Activated T-cell treated with anti-CD3 and anti-CD28 coated beads, Interleukin-2, amount 50 U/mL, for 72 hours (primary cell): ENCODE data around the gene LGI2. TPM values are rescaled to one million over a fixed set of nuclear protein-coding genes. Genes with fewer than 3 reads are reported as not detected.

Experiments
- ATAC-seq, 2 donors: fragments of 150-1000 bp; cut with Tn5 transposase; replicated peaks in 1 of 2; 2 replicates each; pipeline ENCODE4 v1.10.0; 2021; ENCODE audit warnings: moderate library complexity in 2 of 2, mild to moderate bottlenecking in 1 of 2
- DNase-seq, 2 donors: peaks; one replicate each; pipeline ENCODE4 v3.0.0; 2021 to 2022; ENCODE audit warnings: mixed read lengths in 1 of 2
- H3K27ac Mint-ChIP-seq: one replicate; pipeline ENCODE4 v1.8.0; 2022; ENCODE audit warnings: mild to moderate bottlenecking, moderate library complexity, mixed read lengths
- H3K27me3 Mint-ChIP-seq: one replicate; pipeline ENCODE4 v1.8.0; 2022; ENCODE audit warnings: low read depth, mixed read lengths
- H3K36me3 Mint-ChIP-seq, 2 donors: one replicate each; pipeline ENCODE4 v1.8.0; 2022; ENCODE audit warnings: mixed read lengths in 2 of 2, mild to moderate bottlenecking in 1 of 2; ENCODE audit not compliant: insufficient read depth in 2 of 2
- H3K4me1 Mint-ChIP-seq: one replicate; pipeline ENCODE4 v1.8.0; 2022; ENCODE audit warnings: low read depth, mixed read lengths
- H3K4me3 Mint-ChIP-seq, 2 donors: one replicate each; pipeline ENCODE4 v1.8.0; 2022; ENCODE audit warnings: mild to moderate bottlenecking in 2 of 2, mixed read lengths in 2 of 2, moderate library complexity in 2 of 2
- H3K9me3 Mint-ChIP-seq, 2 donors: one replicate each; pipeline ENCODE4 v1.8.0; 2022; ENCODE audit warnings: mixed read lengths in 2 of 2
- total RNA-seq, 2 donors: library from RNA; stranded (reverse); gene quantifications; one replicate each; pipeline ENCODE4 v1.2.3, GENCODE V29; 2022

Gene LGI2
- total RNA-seq, 2 donors from 2014 or later: not detected

- no peak overlapping the region for H3K4me3 Mint-ChIP-seq
- no peak overlapping the region for H3K27ac Mint-ChIP-seq
- H3K9me3 Mint-ChIP-seq: peaks cover 3 to 6% of the 10 kb centered on the region in 2 donors
- DNase-seq: no peak
- no peaks in the 10 kb centered on the region for H3K4me1 Mint-ChIP-seq
- no peaks in the 10 kb centered on the region for H3K27me3 Mint-ChIP-seq
- ATAC-seq: no peak
- H3K36me3 Mint-ChIP-seq: peaks cover 0 to 7% of the 10 kb centered on the region in 2 donors
Observed at GRCh38 chr4:24965627-24966026, 65.1 kb downstream of the LGI2 start.

- Mint-ChIP-seq H3K27ac (no peak overlapping the region), H3K4me3 (no peak overlapping the region), H3K4me1 (no peaks in the 10 kb centered on the region), H3K27me3 (no peaks in the 10 kb centered on the region), H3K9me3 (peaks cover 5 to 6% of the 10 kb centered on the region in 2 donors), H3K36me3 (peaks cover 0 to 7% of the 10 kb centered on the region in 2 donors)
- ATAC-seq: no peak
- DNase-seq: no peak
Observed at GRCh38 chr4:24963277-24963676, 67.5 kb downstream of the LGI2 start.

- no peak for DNase-seq
- Mint-ChIP-seq H3K36me3 (peaks cover 0 to 2% of the 10 kb centered on the region in 2 donors), H3K27ac (no peak overlapping the region), H3K4me1 (no peaks in the 10 kb centered on the region), H3K4me3 (no peak overlapping the region), H3K27me3 (no peaks in the 10 kb centered on the region), H3K9me3 (peaks cover 3 to 4% of the 10 kb centered on the region in 2 donors)
- no peak for ATAC-seq
Observed at GRCh38 chr4:24957886-24958285, 72.9 kb downstream of the LGI2 start.

- H3K27me3 Mint-ChIP-seq: no peaks in the 10 kb centered on the region
- H3K27ac Mint-ChIP-seq: no peak overlapping the region
- peaks cover 0 to 2% of the 10 kb centered on the region in 2 donors for H3K36me3 Mint-ChIP-seq
- ATAC-seq (no peak), DNase-seq (no peak)
- H3K4me1 Mint-ChIP-seq: no peaks in the 10 kb centered on the region
- peaks cover 3 to 4% of the 10 kb centered on the region in 2 donors for H3K9me3 Mint-ChIP-seq
- no peak overlapping the region for H3K4me3 Mint-ChIP-seq
Observed at GRCh38 chr4:24956763-24957162, 74.0 kb downstream of the LGI2 start.

GRCh38 chr4:24956091-24956490 is 74.7 kb downstream of the LGI2 start:
- no peak overlapping the region for H3K4me3 Mint-ChIP-seq

GRCh38 chr4:24952667-24953066 is 78.1 kb downstream of the LGI2 start:
- Mint-ChIP-seq H3K9me3 (peaks cover 0 to 7% of the 10 kb centered on the region in 2 donors), H3K4me3 (no peak overlapping the region), H3K4me1 (no peaks in the 10 kb centered on the region), H3K27me3 (no peaks in the 10 kb centered on the region), H3K36me3 (peaks cover 0 to 2% of the 10 kb centered on the region in 2 donors), H3K27ac (no peak overlapping the region)
- no peak for DNase-seq
- ATAC-seq: no peak

More at GRCh38 chr4:24956091-24956490, 74.7 kb downstream of the LGI2 start:
- Mint-ChIP-seq H3K9me3 (peaks cover 3 to 4% of the 10 kb centered on the region in 2 donors), H3K27ac (no peak overlapping the region), H3K4me1 (no peaks in the 10 kb centered on the region), H3K36me3 (peaks cover 0 to 2% of the 10 kb centered on the region in 2 donors), H3K27me3 (no peaks in the 10 kb centered on the region)
- no peak for DNase-seq
- no peak for ATAC-seq

- Mint-ChIP-seq H3K9me3 (peaks cover 0 to 9% of the 10 kb centered on the region in 2 donors), H3K36me3 (peaks cover 0 to 2% of the 10 kb centered on the region in 2 donors), H3K27me3 (no peaks in the 10 kb centered on the region), H3K4me1 (no peaks in the 10 kb centered on the region), H3K4me3 (no peak overlapping the region), H3K27ac (no peak overlapping the region)
- DNase-seq (no peak), ATAC-seq (no peak)
Observed at GRCh38 chr4:24949970-24950369, 80.8 kb downstream of the LGI2 start.

Other genes starting within 250 kb of the LGI2 start
- not detected for gene SOD3, start 235.4 kb downstream of the LGI2 start, total RNA-seq
- gene CCDC149, start 117.9 kb downstream of the LGI2 start, total RNA-seq: under 1 TPM; 0.19 to 0.24 TPM
- 10 to 100 TPM; 21.6 to 27.9 TPM for gene SEPSECS, start 129.5 kb upstream of the LGI2 start, total RNA-seq
- gene PI4K2B, start 203.1 kb upstream of the LGI2 start, total RNA-seq: 10 to 100 TPM; 29.5 to 32.5 TPM